Medulla oblongata (tissue), 1 donor: Measurements from ENCODE around the gene SLFN12L.

Source experiments
- DNase-seq: peaks from one replicate; pipeline ENCODE4 v3.0.0-alpha.2; 2015; ENCODE audit errors: extremely low spot score

SLFN12L gene

GRCh38 chr17:35432176-35433074 lies 105.1 kb downstream of the SLFN12L start, which contains the start of gene SLFN12:
SLFN12 (minus strand) TSS chr17:35432500; CDS start chr17:35423028, 9,472 bp downstream.
- DNase-seq: peak; percentile 87

GRCh38 chr17:35429702-35430101 lies 107.8 kb downstream of the SLFN12L start:
- DNase-seq: no peak

- no peak for DNase-seq
These were observed 109.2 kb downstream of the SLFN12L start for GRCh38 chr17:35428229-35428628.

GRCh38 chr17:35423761-35424160 lies 113.7 kb downstream of the SLFN12L start:
- no peak for DNase-seq
